IMR-90 (cell line): ENCODE results near the gene RBL2. TPM values are rescaled to one million over a fixed set of nuclear protein-coding genes. Genes with fewer than 3 reads are reported as not detected.

Source experiments
- ATAC-seq: fragments of 200-7000 bp; cut with Tn5 transposase; 2 replicates; pipeline ENCODE4 v1.9.1; 2020; ENCODE audit warnings: low read depth, mild to moderate bottlenecking, moderate library complexity
- BruUV-seq: library from RNA; stranded (reverse); fragments of 400-500 nt; replicated peaks from 2 replicates; lab custom pipeline; 2021; lab: Mats Ljungman, UMichigan
- CTCF ChIA-PET: fragments of 300-600 bp; formaldehyde crosslinking; extraction: SDS; loops from one replicate; lab custom pipeline; 2021; ENCODE audit warnings: antibody characterized with exemption; lab: Yijun Ruan, JAX
- POLR2A ChIA-PET: fragments of 300-600 bp; sonication (Branson Sonifier 250); formaldehyde crosslinking; loops from one replicate; lab custom pipeline; 2022; ENCODE audit warnings: antibody characterized with exemption; ENCODE audit not compliant: unreplicated experiment; lab: Charles Lee
- DNase-seq: peaks from one replicate; pipeline ENCODE4 v3.0.0; 2013
- H2AFZ ChIP-seq: replicated peaks from 2 replicates; pipeline ENCODE3; 2013; ENCODE audit warnings: low read length, mild to moderate bottlenecking; ENCODE audit not compliant: poor library complexity
- H2AK5ac ChIP-seq: 2 replicates; pipeline ENCODE4 v1.6.1; 2013; ENCODE audit warnings: low read depth, low read length, inconsistent platforms
- H2AK9ac ChIP-seq: replicated peaks from 2 replicates; pipeline ENCODE3; 2013; ENCODE audit warnings: mild to moderate bottlenecking, low read depth, low read length, moderate library complexity; ENCODE audit not compliant: poor library complexity
- H2BK120ac ChIP-seq: 2 replicates; pipeline ENCODE4 v1.6.1; 2013; ENCODE audit warnings: low read depth, low read length, inconsistent platforms
- H2BK15ac ChIP-seq: 3 replicates; pipeline ENCODE4 v1.6.1; 2013; ENCODE audit warnings: low read depth, low read length, inconsistent platforms
- H2BK20ac ChIP-seq: 2 replicates; pipeline ENCODE4 v1.6.1; 2013; ENCODE audit warnings: low read depth, mild to moderate bottlenecking, inconsistent platforms, low read length, moderate library complexity
- H2BK5ac ChIP-seq: 2 replicates; pipeline ENCODE4 v1.6.1; 2013; ENCODE audit warnings: mild to moderate bottlenecking, low read depth, low read length, inconsistent platforms; ENCODE audit not compliant: poor library complexity, severe bottlenecking
- H3K14ac ChIP-seq: replicated peaks from 2 replicates; pipeline ENCODE4 v1.6.1; 2013; ENCODE audit warnings: low read depth, low read length, inconsistent platforms
- H3K18ac ChIP-seq: 2 replicates; pipeline ENCODE4 v1.6.1; 2013; ENCODE audit warnings: low read depth, low read length, control low read depth
- H3K23ac ChIP-seq: 2 replicates; pipeline ENCODE4 v1.6.1; 2013; ENCODE audit warnings: low read depth, low read length, inconsistent platforms
- H3K27ac ChIP-seq: 2 replicates; pipeline ENCODE4 v1.5.1; 2013; ENCODE audit warnings: mild to moderate bottlenecking, control low read depth, low read length; ENCODE audit not compliant: insufficient read depth
- H3K27me3 ChIP-seq: 2 replicates; pipeline ENCODE4 v1.6.1; 2013; ENCODE audit warnings: low read length; ENCODE audit not compliant: control insufficient read depth, insufficient read depth
- H3K36me3 ChIP-seq: 2 replicates; pipeline ENCODE4 v1.6.1; 2013; ENCODE audit warnings: low read length, mixed read lengths; ENCODE audit not compliant: control insufficient read depth, insufficient read depth
- H3K4ac ChIP-seq: 2 replicates; pipeline ENCODE4 v1.6.1; 2013; ENCODE audit warnings: low read depth, low read length, inconsistent platforms
- H3K4me1 ChIP-seq: 2 replicates; pipeline ENCODE4 v1.6.1; 2013; ENCODE audit warnings: low read length, mixed read lengths; ENCODE audit not compliant: control insufficient read depth, insufficient read depth
- H3K4me2 ChIP-seq: 2 replicates; pipeline ENCODE4 v1.6.1; 2013; ENCODE audit warnings: low read depth, mild to moderate bottlenecking, control low read depth, low read length, moderate library complexity
- H3K4me3 ChIP-seq: 2 replicates; pipeline ENCODE4 v1.5.1; 2013; ENCODE audit warnings: low read depth, mild to moderate bottlenecking, control low read depth, low read length, moderate library complexity; ENCODE audit not compliant: insufficient read depth
- H3K56ac ChIP-seq: 2 replicates; pipeline ENCODE4 v1.6.1; 2013; ENCODE audit warnings: low read length, inconsistent platforms; ENCODE audit not compliant: insufficient read depth; ENCODE audit errors: extremely low read depth
- H3K79me1 ChIP-seq, 2 experiments: 2 replicates each; pipeline ENCODE4 v1.6.1; 2013; ENCODE audit warnings: low read length in 2 of 2, inconsistent platforms in 1 of 2, low read depth in 1 of 2
- H3K9ac ChIP-seq: 2 replicates; pipeline ENCODE4 v1.6.1; 2013; ENCODE audit warnings: low read depth, low read length, control low read depth
- H3K9me1 ChIP-seq: 2 replicates; pipeline ENCODE4 v1.6.1; 2013; ENCODE audit warnings: low read length, inconsistent platforms; ENCODE audit not compliant: insufficient read depth
- H3K9me3 ChIP-seq: 2 replicates; pipeline ENCODE4 v1.6.1; 2013; ENCODE audit warnings: low read length; ENCODE audit not compliant: control insufficient read depth, insufficient read depth
- H4K20me1 ChIP-seq: 2 replicates; pipeline ENCODE4 v1.6.1; 2013; ENCODE audit warnings: low read length, inconsistent platforms; ENCODE audit not compliant: insufficient read depth
- H4K5ac ChIP-seq: 2 replicates; pipeline ENCODE4 v1.6.1; 2013; ENCODE audit warnings: mild to moderate bottlenecking, low read depth, low read length, control low read depth
- H4K8ac ChIP-seq, 2 experiments: 2 replicates each; pipeline ENCODE4 v1.6.1; 2013; ENCODE audit warnings: low read depth in 2 of 2, low read length in 2 of 2, control low read depth in 1 of 2, inconsistent platforms in 1 of 2
- H4K91ac ChIP-seq: 2 replicates; pipeline ENCODE4 v1.6.1; 2013; ENCODE audit warnings: low read depth, low read length, inconsistent platforms; ENCODE audit not compliant: insufficient read depth
- MXI1 ChIP-seq: IDR thresholded peaks from 2 replicates; pipeline ENCODE4 v1.6.1; 2012; ENCODE audit warnings: low read depth, mild to moderate bottlenecking, low read length, moderate library complexity, borderline replicate concordance
- RCOR1 ChIP-seq: IDR thresholded peaks from 2 replicates; pipeline ENCODE4 v1.6.1; 2012; ENCODE audit warnings: mild to moderate bottlenecking, low read length, improper control_type of control experiment; ENCODE audit not compliant: insufficient replicate concordance
- SMC3 ChIP-seq: fragments of 150-350 bp; IDR thresholded peaks from 2 replicates; pipeline ENCODE4 v1.6.1; 2016; ENCODE audit warnings: low read depth, mild to moderate bottlenecking, antibody characterized with exemption, low read length, moderate library complexity
- WGBS, 2 experiments: methylation state at CpG; one replicate each; pipeline versions ENCODE4 v1.1.5 to v1.1.7; 2013; ENCODE audit warnings: missing lambda C conversion rate in 2 of 2; ENCODE audit not compliant: insufficient read length in 1 of 2; ENCODE audit errors: extremely low coverage in 2 of 2; 5-methylcytosine and 5-hydroxymethylcytosine counted together
- dilution Hi-C: fragments of 300-500 bp; cut with HindIII; formaldehyde crosslinking; loops from one replicate; pipeline ENCODE4 v1.14.3; 2018; ENCODE audit warnings: low sequenced_read_pairs; ENCODE audit not compliant: unreplicated experiment
- in situ Hi-C: fragments of 300-500 bp; cut with MboI; formaldehyde crosslinking; loops from 3 replicates; pipeline ENCODE4 v1.14.3; 2019; ENCODE audit warnings: low sequenced_read_pairs, inconsistent platforms, mixed read lengths
- intact Hi-C: fragments of 100-400 bp; cut with micrococcal nuclease; formaldehyde crosslinking; loops from 2 replicates; pipeline ENCODE4 v1.10.0; 2022
- polyA plus RNA-seq, 3 experiments: library from polyadenylated mRNA; depleted of rRNA; stranded (reverse); fragments of >200 nt; gene quantifications; 2 replicates each; pipeline ENCODE4 v1.2.3, GENCODE V29; 2012; ENCODE audit warnings: low replicate concordance in 1 of 3
- total RNA-seq: library from RNA; depleted of rRNA; stranded (reverse); fragments of >200 nt; gene quantifications from 2 replicates; pipeline ENCODE4 v1.2.3, GENCODE V29; 2012
- TF ChIP-seq, protein P1 (sequence below): conservative IDR thresholded peaks from 2 replicates; pipeline ENCODE4 v1.5.1; 2012; ENCODE audit warnings: mild to moderate bottlenecking, low read depth, low read length, improper control_type of control experiment

The RBL2 gene
- total and polyA plus RNA-seq, 2 of the 4 experiments (the other 2 are of a cell fraction) = 19.7 to 23.4 TPM

DNA sequence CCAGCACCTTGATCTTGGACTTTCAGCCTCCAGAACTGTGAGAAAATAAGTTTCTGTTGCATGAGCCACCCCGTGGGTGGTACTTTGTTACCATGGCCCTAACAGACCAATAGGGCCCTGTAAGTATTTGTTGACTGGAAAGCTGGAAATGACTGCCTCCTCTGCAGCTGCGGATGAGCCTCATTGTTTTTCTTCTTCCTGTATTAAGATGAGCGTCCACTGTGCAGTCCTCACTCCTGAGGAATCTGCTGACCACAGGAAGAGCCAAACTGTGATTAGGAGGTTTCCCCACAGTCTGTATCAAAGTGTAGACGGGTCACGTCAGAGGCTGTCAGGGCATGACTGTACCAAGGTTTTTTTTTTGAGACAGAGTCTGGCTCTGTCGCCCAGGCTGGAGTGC is 81.0 kb downstream of the RBL2 start:
- Histone ChIP-seq H3K18ac (no peak overlapping the region), H2BK5ac (no peak overlapping the region), H3K79me1 (no peaks in the 10 kb centered on the region), H3K14ac (no peak overlapping the region), H3K4me3 (no peak overlapping the region), H3K4me2 (no peak overlapping the region), H2AK5ac (no peak overlapping the region), H4K20me1 (no peaks in the 10 kb centered on the region), H2BK20ac (no peak overlapping the region), H4K8ac (no peak overlapping the region), H3K9me1 (no peaks in the 10 kb centered on the region; the same call in 1 of the 2 replicates), H2AFZ (no peak overlapping the region), H4K91ac (no peak overlapping the region), H3K4ac (no peak overlapping the region), H3K23ac (no peak overlapping the region), H3K9ac (no peak overlapping the region), H2BK120ac (no peak overlapping the region), H4K5ac (no peak overlapping the region), H3K27ac (no peak overlapping the region), H3K9me3 (no peaks in the 10 kb centered on the region), H3K4me1 (no peaks in the 10 kb centered on the region), H3K36me3 (no peaks in the 10 kb centered on the region), H2BK15ac (no peak overlapping the region), H3K56ac (no peak overlapping the region), H2AK9ac (no peak overlapping the region), H3K27me3 (peaks cover 2% of the 10 kb centered on the region)
- no TSS peak for BruUV-seq
- ChIA-PET CTCF (no interaction called here), POLR2A (no interaction called here)
- intact Hi-C loops (loop anchor here (10.0 kb wide), 1 partner anchor 1320 kb away; no protein-coding TSS in a partner anchor), in situ Hi-C loops (no loop called here), dilution Hi-C loops (no loop called here)
- 79% methylated on average over 2 of the region's 6 CpGs; no CpG with 5 or more reads in 1 of the 2 experiments for WGBS, 2 experiments
- DNase-seq (peak; percentile 24), ATAC-seq (no peak)
- TF ChIP-seq RCOR1 (no peak), MXI1 (no peak), SMC3 (no peak)
- TF ChIP-seq, protein P1, sequence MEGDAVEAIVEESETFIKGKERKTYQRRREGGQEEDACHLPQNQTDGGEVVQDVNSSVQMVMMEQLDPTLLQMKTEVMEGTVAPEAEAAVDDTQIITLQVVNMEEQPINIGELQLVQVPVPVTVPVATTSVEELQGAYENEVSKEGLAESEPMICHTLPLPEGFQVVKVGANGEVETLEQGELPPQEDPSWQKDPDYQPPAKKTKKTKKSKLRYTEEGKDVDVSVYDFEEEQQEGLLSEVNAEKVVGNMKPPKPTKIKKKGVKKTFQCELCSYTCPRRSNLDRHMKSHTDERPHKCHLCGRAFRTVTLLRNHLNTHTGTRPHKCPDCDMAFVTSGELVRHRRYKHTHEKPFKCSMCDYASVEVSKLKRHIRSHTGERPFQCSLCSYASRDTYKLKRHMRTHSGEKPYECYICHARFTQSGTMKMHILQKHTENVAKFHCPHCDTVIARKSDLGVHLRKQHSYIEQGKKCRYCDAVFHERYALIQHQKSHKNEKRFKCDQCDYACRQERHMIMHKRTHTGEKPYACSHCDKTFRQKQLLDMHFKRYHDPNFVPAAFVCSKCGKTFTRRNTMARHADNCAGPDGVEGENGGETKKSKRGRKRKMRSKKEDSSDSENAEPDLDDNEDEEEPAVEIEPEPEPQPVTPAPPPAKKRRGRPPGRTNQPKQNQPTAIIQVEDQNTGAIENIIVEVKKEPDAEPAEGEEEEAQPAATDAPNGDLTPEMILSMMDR = no peak
